GM19324 (cell line): ENCODE results near the gene PI4K2B.
"Not testable (repeated sequence)": the region's sequence is repeated elsewhere in the genome, so short reads cannot be mapped to it uniquely, and the experiment has no call there.

Experiments used
- ATAC-seq: cut with Tn5 transposase; IDR thresholded peaks from one replicate; pipeline ENCODE4 v1.9.1; 2021; ENCODE audit warnings: mild to moderate bottlenecking, moderate library complexity; ENCODE audit not compliant: unreplicated experiment, low FRiP score

PI4K2B gene

DNA sequence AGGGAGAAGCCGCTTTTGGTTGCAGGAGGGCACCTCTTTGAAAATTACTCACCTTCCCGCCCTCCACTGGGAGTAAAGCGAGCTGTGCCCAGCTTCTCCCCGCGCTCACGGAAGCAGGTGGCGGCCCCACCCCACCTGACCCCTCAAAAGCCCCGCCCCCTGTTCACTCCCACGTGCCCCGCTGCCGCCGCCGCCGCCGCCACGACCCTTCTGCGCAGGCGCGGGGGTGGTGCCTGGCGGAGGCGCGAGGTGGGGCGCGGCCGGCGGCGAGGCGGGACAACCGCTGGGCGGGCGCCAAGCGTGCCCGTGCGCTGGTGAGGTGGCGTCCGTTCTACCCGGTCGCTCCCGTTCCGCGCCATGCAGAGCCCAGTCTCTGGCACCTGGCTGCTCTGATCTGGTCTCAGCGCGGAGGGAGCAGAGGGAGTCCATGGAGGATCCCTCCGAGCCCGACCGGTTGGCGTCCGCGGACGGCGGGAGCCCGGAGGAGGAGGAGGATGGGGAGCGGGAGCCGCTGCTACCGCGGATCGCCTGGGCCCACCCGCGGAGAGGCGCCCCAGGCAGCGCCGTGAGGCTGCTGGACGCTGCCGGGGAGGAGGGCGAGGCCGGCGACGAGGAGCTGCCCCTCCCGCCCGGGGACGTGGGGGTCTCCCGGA is at the start of gene PI4K2B:
TSS of gene PI4K2B (plus strand) at position 297 of the 653 bp plus-strand sequence. CDS start at position 428, 131 bp downstream.
- peak; percentile 89 for ATAC-seq

DNA sequence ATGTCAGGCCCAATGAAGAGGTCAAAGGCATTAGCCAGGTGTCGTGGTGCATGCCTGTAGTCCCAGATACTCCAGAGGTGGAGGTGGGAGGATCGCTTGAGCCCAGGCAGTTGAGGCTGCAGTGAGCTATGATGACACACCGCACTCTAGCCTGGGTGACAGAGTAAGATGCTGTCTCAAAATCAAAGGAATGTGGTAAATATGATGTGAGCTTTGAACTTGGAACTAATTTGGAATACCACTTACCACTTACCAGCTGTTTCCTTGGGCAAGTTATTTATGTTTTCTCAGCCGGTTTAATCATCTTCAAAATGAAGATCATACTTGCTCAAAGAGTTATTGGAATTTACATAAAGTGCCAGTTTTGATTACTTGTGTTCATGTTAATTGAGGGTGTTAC is 49.8 kb upstream of the PI4K2B start:
- ATAC-seq = no peak

DNA sequence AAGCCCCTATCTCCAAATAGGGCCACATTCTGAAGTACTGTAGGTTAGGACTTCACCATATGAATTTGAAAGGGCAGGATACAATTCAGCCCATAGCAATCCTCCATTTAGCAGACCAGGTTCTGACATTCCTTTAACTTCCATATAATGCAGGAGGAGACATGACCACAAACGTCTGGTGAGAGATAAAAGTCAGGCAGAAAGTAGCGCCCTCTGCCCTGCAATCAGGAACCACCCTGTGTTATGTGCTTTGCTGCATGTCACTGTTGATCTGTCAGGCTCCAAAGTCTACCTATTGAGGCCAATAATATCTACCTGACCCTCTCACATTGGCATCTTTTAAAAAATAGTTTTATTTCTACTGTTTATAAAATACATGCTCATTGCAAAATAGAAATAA is 43.4 kb upstream of the PI4K2B start:
- ATAC-seq = no peak

DNA sequence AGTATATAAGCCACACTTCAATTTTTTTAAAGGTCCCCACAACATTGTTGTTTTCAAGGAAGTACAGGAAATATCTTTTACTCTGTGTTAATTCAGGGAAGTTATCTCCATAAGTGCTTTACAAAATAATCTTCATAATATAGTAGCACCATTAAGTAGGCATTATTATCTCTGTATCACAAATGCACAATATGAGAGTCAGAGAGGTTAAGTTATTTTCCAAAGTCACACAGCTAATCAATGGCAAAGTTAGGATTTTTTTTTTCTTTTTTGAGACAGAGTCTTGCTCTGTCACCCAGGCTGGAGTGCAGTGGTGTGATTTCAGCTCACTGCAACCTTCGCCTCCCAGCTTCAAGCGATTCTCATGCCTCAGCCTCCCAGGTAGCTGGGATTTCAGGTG is 35.1 kb upstream of the PI4K2B start:
- ATAC-seq = no peak

- ATAC-seq = no peak
Measured at GRCh38 chr4:25207997-25208396, 25.8 kb upstream of the PI4K2B start.

GRCh38 chr4:25209702-25210101 is 24.1 kb upstream of the PI4K2B start:
- ATAC-seq = no peak

GRCh38 chr4:25211721-25212120 is 22.1 kb upstream of the PI4K2B start:
- no peak for ATAC-seq

- no peak for ATAC-seq
Measured at GRCh38 chr4:25212822-25213221, 21.0 kb upstream of the PI4K2B start.

DNA sequence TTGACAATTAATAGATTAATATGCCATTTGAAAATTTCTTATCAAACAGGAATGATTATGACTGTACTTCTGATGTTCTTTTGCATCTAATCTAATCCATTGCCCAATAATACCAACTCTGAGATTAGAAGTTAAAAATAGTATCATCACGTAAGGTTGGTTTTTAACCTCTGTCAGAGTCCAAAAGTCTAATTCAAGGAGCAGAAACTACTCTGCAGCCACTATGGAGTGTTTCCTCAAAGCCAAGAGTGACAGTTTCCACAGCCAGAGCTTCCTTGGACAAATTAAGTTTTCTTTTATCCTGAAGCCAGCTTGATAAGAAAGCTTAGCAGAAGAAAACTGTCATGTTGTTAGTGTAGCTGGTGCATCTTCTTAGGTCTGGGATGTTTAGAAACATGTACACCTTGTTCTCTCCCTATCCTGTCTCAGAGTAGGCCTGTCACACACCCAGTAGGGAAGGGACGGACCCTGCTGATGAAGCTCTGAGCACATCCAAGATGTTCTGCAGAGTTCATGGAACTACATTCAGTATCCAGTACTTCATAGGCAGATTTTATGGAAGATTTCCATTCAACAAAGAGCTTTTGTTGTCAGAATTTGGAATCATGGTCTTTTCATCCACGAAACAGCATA is 20.4 kb upstream of the PI4K2B start:
- no peak for ATAC-seq

DNA sequence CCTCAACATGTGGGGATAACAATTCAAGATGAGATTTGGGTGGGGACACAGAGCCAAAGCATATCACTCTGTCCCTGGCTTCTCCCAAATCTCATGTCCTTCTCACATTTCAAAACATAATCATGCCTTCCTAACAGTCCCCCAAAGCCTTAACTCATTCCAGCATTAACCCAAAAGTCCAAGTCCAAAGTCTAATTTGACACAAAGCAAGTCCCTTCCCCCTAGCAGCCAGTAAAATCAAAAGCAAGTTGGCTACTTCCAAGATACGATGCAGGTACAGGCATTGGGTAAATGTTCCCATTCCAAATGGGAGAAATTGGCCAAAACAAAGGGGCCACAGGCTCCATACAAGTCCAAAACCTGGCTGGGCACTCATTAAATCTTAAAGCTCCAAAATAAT is 19.1 kb upstream of the PI4K2B start:
- ATAC-seq = not testable (repeated sequence)

GRCh38 chr4:25215511-25215910 is 18.3 kb upstream of the PI4K2B start:
- no peak for ATAC-seq

DNA sequence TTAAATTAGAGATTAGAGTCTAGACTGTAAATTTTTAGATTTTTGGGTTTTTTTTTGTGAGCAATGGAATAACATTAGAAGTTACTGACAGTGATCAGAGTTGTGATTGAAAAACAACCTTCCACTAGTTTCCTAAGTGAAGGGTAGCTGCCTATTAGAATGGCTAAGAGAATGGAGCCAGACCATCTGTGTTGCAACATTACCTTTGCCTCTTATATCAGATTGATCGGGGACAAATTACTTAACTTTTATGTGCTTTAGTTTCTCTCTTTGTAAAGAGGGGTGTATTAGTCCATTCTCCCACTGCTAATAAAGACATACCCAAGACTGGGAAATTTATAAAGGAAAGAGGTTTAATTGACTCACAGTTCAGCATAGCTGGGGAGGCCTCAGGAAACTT is 12.5 kb upstream of the PI4K2B start:
- no peak for ATAC-seq

DNA sequence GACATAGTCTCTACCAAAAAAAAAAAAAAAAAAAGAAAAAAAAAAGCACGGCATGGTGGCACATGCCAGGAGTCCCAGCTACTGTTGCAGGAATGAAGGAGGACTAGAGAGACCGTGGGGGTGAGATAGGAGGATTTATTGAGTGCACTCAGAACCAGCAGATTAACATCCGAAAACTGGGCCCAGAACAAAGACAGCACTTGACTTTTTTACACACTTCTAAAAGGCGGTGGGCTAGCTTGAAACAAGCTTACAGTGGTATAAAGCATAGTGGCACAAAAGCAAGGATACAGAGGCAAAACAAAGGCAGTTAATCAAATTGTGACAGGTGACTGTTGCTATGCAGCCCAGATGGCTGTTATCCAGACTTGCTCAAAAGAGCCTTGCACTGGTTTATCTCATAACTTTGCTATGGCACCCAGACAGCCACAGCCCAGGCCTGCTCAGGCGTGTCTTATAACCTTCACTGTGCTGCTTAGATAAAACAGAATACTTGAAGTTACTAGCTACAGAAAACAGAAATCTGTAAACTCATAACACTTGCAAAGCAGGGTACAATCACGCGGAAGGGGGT is 9.9 kb upstream of the PI4K2B start:
- no peak for ATAC-seq

GRCh38 chr4:25229804-25230203 is 4.0 kb upstream of the PI4K2B start:
- no peak for ATAC-seq

- no peak for ATAC-seq
Measured at GRCh38 chr4:25233194-25233593, 639 bp upstream of the PI4K2B start.

DNA sequence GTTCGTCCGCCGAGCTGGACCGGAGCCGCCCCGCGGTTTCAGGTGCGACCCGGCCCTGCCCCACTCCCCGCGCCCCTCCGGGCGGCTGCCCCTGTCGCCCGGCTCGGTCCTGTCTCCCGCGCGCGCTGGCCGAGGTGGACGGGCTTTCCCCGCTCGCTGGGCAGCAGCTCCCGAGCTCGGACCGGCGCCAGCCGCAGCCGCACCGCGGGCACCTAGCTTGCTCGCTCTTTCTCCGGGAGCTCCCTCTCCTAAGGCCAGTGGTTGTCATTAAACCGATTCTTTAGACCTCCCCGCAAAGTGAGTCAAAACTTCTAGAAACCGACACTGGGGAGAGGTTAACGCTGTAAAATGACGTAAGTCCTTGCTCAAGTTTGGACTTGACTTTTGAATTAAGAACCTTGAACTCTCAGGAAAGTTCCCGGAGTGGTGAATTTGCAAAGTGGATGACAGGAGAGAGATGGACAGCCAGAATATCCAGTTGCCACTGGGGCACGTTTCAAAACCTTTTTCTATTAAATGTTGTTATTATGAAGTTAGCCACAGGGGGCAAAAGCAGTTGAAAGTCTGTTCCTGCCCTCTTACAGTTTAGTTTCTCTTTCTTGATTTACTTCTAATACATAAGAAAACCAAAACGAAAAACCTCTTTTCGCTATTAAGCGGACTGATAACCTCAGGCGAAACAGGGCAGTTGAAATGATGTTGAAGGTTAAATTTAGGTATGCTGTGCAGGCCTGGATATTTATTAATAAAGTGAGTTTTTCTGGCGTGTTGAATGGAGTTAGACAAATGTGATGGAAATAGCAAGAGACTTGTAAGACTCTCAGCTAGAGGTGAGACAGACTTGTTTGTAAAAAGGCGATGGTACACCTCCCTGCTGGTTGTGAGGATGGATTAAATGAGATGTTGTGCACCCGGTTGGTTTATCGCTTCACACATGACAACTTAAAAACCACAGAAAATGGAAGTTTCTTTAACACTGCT is 847 bp downstream of the PI4K2B start:
- peak; percentile 49 for ATAC-seq

GRCh38 chr4:25235401-25235800 is 1.6 kb downstream of the PI4K2B start:
- ATAC-seq = no peak

DNA sequence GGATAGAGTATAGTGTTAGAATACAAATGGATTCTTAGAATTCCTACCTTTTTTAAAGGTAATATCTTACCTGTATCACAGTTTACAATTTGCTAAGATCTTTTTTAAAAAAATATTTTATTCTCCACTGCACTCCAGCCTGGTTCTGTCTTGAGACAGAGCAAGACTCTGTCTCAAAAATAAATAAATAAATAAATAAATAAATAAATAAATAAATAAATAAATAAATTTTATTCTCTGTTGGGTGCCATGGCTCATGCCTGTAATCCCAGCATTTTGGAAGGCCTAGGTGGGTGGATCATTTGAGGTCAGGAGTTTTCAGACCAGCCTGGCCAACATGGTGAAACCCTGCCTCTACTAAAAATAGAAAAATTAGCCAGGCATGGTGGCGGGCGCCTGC is 2.2 kb downstream of the PI4K2B start:
- ATAC-seq = not testable (repeated sequence)

- ATAC-seq = no peak
Measured at GRCh38 chr4:25236971-25237370, 3.1 kb downstream of the PI4K2B start.

GRCh38 chr4:25238052-25238451 is 4.2 kb downstream of the PI4K2B start:
- no peak for ATAC-seq

DNA sequence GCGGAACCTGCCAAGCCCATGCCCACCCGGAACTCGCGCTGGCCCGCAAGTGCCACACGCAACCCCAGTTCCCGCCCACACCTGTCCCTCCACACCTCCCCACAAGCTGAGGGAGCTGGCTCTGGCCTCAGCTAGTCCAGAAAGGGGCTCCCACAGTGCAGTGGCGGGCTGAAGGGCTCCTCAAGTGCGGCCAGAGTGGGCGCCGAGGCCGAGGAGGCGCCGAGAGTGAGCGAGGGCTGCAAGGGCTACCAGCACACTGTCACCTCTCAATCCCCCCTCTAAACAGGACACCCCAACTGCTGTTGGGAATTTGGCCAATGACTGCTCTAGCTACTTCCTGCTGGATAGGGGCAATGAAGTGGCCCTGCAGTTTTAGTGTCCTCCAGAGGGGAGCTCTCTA is 5.7 kb downstream of the PI4K2B start:
- ATAC-seq = not testable (repeated sequence)
